ENCODE measurements around the gene FAM90A26.
"Not testable (repeated sequence)": the region's sequence is repeated elsewhere in the genome, so short reads cannot be mapped to it uniquely, and the experiment has no call there.

Gene FAM90A26

GRCh38 chr4:9224596-9224995, 54.4 kb downstream of the FAM90A26 start, which contains the start of gene USP17L13:
Gene USP17L13 (plus strand): TSS chr4:9224896. CDS start chr4:9224896, 0 bp downstream.
- TF ChIP-seq, protein P1, sequence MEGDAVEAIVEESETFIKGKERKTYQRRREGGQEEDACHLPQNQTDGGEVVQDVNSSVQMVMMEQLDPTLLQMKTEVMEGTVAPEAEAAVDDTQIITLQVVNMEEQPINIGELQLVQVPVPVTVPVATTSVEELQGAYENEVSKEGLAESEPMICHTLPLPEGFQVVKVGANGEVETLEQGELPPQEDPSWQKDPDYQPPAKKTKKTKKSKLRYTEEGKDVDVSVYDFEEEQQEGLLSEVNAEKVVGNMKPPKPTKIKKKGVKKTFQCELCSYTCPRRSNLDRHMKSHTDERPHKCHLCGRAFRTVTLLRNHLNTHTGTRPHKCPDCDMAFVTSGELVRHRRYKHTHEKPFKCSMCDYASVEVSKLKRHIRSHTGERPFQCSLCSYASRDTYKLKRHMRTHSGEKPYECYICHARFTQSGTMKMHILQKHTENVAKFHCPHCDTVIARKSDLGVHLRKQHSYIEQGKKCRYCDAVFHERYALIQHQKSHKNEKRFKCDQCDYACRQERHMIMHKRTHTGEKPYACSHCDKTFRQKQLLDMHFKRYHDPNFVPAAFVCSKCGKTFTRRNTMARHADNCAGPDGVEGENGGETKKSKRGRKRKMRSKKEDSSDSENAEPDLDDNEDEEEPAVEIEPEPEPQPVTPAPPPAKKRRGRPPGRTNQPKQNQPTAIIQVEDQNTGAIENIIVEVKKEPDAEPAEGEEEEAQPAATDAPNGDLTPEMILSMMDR (IDR thresholded peaks at IDR 0.05) = not testable (repeated sequence)

Data from LNCAP (cell line).